CD4-positive, alpha-beta T cell treated with Interleukin-1 beta for 1 hour (primary cell): ENCODE data around the gene DPYSL4.
"Not testable (repeated sequence)": the region's sequence is repeated elsewhere in the genome, so short reads cannot be mapped to it uniquely, and the experiment has no call there.

Source experiments
- DNase-seq, 2 donors: peaks; one replicate each; pipeline ENCODE4 v3.0.0-alpha.2; 2020 to 2022

The DPYSL4 gene

DNA sequence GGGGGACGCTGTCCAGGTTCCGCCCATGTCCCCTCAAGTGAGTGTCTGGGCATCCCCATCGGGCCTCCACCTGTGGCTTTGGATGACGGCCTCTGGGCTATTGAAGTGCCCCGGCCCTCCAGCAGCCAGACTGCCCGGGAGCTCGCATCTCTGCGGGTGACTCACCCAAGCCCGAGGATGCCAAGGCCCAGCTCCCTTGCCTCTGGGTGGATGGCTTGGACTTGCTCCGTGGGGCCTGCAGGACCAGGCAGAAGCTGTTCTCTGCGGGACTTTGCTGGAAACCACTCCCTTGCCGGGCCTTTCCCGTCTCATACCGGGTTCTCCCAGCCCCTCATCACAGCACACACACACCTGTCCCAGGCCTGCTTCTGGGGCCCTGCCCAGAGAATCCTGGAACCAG, 22.4 kb downstream of the DPYSL4 start:
- no peak for DNase-seq

DNA sequence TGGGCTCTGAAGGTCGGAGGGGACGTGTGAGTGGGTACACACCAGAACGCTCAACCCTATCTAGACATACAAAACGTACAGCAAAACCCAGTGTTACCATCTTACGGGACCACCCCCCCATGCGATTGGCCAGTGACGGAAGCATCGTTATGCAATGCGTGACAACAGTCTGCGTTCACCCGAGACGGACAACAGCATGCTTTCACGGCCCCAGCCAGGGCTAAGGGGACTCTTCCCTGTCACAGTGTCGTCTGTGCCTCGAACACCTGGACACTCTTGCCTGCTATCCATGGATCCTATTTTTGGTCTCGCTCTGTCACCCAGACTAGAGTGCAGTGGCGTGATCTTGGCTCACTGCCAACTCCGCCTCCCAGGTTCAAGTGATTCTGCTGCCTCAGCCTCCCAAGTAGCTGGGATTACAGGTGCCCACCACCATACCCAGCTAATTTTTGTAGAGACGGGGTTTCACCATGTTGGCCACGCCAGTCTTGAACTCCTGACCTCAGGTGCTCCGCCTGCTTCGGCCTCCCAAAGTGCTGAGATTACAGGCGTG, 23.3 kb downstream of the DPYSL4 start:
- DNase-seq: no peak

DNA sequence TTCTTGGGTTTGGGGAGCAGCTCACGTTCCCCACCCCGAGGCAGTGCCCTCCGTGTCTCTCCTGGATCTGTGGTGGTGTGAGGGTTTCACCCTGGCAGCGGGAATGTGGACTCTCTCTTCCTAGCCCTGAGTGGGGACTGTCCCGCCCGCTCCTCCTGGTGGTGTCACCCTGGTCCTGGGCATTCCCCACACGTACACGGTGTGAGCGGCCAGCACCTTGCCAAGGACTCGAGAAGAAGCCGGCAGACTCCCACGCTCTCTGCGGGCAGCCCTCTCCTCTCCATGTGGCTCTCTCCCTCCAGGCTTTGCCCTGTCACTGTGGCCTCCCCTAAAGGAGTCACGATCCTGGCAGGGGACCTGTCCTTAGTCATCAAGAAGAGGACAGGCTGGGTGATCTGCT, 24.0 kb downstream of the DPYSL4 start:
- no peak for DNase-seq

DNA sequence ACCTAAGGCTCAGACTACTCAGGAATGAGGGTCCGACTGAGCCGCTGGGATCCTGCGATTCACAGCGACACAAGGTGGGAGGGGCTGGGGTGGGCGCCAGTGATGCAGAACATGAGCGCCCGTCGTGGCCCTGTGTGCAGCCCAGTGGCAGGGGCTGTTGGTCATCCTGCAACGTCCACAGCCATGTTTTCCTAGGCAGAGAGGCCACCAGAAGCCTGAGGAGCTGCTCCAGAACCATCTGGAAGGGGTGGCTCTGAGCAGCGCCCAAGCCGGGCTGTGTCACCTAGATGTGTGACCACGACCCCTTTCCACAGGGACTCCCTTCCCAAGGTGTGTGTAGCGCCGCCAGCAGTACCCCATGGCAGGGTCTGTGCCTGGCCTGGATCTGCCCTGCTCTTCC, 24.5 kb downstream of the DPYSL4 start:
- no peak for DNase-seq

DNA sequence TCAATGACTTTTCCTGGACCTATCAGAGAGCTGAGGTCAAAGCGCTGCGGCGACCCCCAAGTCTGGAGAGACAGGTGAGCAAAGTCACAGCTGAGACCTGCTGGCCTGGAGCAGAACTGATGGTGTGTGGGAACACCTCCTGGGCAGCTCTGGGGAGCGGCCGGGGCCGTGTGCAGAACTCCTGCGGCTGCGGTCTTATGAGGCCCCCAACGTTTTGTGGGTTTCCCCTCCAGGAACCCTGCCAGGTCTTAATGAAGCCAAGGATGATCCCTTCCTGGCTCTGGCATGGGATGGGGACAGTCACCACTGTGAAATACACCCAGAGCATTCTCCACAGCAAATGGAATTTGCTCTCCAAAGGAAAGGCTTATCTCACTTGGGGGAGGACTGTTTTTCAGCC, 26.1 kb downstream of the DPYSL4 start:
- DNase-seq: no peak

DNA sequence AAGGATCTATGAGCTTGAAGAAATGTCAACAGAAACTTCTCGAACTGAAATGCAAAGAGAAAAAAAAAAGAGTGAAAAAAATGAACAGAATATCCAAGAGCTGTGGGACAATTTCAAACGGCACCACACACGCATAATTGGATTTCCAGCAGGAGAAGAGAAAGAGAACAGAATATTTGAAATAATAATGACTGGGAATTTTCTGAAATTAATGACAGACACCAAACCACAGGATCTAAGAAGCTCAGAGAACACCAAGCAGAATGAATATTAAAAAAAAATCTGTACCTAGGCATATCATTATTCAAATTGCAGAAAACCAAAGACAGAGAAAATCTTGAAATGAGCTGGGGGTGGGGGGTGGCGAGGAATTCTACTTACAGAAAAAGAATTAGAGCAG, 27.2 kb downstream of the DPYSL4 start:
- DNase-seq: no peak

DNA sequence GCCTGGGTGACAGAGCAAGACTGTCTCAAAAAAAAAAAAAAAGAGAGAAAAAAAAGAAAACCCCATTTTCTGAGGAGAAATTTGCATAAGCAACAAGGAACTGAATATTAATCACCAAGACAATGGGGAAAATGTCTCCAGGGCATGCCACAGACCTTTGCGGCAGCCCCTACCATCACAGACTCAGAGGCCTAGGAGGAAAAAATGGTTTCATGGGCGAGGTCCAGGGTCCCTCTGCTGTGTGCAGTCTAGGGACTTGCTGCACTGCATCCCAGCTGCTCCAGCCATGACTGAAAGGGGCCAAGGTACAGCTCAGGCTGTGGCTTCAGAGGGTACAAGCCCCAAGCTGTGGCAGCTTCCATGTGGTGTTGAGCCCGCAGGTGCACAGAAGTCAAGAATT, 29.7 kb downstream of the DPYSL4 start:
- DNase-seq: not testable (repeated sequence)

DNA sequence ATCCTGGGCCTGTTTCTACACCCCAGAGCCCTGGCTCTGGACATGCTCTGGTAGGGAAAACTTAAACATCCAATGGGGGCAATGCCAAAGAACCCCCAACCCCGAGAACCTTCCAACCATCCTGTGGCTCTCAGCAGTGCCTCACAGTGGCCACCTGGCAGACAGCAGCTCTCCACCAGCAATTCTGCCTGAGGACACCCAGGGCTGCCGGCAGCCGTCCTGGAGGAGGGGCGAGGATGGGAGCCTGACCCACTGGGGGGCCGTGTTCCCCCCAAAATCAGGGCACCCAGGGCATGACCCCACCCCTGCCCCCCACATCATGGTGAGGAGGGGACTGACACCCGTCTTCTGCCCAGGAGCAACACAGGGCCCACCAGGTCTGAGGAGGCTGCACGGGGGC, 32.7 kb downstream of the DPYSL4 start:
- no peak for DNase-seq

DNA sequence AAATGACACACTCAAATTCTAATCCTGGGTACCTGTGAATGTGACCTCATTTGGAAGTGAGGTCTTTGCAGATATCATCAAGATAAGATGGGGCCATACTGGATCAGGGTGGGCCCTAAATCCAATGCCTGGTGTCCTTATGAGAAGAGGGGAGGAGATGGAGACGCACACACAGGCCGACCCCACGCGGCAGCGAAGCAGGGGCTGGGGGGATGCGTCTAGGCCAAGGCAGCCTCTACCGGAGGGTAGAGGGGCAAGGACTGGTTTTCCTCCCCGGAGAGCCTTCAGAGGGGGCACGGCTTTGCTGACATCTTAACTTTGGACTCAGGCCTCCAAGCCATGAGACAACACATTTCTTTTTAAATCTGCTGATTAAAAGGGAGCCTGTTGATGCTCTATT, 33.3 kb downstream of the DPYSL4 start:
- no peak for DNase-seq

DNA sequence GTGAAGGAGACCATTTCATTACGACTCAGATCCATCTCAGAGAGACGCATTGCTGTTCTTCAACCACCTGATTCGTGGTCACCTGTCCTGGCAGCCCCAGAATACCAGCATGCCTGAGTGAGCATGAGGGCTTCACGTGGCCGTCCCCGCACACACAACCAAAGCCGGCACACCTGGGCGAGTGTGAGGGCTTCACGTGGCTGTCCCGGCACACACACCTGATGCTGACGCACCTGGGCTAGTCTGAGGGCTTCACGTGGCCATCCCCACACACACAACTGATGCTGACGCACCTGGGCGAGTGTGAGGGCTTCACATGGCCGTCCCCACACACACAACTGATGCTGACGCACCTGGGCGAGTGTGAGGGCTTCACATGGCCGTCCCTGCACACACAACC, 34.2 kb downstream of the DPYSL4 start:
- DNase-seq: not testable (repeated sequence)

DNA sequence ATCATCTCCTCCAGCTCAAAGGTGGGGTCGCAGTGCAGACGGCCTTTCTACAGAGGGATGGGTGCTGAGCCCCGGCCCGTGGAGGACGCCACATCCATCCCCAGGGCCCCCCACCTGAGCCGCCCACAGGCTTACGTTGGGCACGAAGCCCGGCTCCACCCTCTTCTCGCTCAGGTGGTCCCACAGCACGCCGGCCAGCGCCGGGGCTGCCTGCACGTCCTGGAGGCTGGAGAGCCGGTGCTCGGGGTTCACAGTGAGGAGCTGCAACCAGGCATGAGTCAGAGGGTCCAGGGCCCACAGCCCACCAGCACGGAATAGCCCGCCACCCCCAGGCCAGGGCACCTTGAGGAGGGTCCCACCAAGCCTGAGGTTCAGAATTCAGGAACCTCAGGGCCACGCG, 36.0 kb downstream of the DPYSL4 start:
- no peak for DNase-seq

DNA sequence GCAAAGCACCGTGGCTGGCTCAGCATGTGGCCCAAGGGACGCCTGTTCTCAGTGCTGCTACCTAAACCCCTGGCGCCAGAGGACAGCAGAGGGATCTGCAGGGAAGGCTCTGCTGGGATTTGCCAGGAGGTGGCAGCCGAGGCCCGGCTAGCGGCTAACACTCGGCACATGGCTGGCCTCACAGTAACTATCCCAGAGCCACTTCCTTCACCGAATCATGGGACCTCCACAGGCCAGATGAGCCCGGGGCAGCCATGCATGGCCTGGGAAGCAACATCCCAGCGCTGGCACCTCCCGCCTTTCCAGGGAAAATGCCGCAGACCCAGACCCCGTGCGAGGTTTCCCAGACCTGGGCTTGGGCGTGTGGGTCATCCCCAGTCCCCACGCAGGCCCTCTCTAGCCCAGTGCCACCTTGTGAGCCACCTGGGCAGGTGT, 36.4 kb downstream of the DPYSL4 start:
- peak; percentile 71 to 76 for DNase-seq

DNA sequence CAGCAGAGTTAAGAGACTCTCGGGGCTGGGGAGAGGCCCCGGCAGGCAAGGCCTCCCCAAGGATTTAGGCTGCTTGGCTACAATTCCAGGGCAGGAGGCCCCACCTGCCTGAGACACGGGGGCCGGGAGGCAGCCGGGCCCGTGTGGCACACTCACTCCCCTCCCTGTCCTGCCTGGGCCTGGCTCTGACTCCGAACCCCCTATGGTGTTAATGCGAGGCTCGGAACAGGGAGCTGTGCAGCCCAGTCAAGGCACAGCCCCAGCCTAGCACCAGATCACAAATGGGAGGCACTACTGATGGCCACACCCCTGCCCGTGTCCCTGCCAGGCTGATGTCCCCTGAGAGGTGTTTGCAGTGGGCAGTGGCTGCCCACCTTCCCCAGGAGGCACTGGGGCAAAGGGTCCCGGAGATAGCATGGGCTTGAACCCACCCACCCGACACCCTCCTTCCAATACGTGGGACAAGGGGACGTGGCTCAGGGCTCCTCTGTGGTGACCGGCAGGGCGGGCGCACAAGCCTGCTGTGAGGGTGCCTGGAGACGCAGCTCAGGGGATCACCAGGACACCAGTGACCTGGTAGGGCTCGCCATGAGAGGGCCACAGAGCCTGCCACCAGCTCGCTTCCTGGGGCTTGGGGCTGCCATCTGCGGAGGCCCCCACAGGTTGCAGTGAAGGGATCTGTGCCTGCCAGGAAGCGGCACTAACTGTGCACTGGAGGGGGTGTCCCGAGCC, 37.0 kb downstream of the DPYSL4 start:
- no peak for DNase-seq

DNA sequence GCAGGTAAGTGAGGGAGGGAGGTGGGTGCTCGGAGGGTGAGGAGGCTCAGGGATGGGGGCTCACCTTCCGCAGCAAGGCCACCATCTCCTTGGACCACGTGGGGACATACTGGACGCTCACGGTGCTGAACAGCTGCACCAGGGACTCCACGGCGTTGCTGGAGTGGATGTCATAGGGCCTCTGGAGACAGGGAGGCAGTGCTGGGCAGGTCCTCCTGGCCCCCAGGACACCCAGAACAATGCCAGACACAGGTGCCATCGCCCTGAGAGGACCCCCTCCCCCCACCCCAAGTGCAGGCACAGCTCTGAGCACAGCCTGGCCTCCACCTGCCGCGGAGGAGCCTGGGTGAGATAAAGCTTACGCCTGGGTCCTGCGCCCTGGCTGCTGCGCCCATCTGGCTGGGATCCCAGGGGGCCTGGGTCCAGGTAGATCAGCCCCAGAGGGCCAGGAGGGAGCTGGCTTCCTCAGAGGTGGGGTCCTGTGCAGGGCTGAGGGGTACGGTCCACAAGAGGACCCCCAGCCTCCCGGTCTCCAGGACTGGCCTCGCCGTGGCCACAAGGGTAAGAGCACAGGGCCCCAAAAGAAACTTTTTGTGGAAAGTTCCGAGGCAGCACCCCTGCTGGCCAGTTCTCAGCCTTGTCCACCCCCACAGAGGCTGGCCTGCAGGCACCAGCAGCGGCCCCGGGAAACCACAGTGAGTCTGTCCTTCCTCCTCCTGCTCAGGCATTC, 37.8 kb downstream of the DPYSL4 start:
- no peak for DNase-seq

DNA sequence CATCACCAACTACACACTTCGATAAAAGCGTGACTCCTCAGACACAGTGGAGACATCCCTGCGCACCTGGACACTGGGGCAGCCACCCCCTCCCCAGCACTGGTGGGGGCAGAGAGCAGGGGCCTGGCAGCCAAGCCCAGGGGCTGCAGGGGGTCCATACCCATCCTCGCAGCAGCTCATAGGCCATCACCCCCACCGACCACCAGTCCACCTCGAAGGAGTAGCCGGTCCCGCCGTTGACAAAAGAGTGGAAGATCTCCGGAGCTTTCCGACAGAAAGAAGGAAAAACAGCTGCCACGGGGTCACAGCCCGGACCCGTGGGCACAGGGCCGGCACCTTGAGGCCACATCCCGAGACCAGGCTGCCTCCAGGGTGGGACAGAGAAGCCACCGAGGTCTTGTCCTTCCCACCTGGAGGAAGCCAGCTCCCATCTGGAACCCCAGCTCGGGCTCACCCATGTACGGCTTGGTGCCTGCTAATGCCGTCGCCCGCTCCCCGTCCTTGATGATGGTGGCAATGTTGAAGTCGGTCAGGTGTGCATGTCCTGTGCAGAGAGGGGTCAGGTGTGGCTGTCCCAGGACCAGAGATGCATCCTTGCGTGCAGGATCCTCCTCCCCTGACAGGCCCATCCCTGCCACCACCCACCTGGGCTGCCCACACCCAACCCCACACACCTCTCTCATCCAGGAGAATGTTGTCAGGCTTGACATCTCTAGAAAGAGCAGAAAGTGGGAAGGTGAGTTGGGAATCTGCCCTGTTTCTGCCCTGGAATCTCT, 38.5 kb downstream of the DPYSL4 start:
- DNase-seq: no peak

DNA sequence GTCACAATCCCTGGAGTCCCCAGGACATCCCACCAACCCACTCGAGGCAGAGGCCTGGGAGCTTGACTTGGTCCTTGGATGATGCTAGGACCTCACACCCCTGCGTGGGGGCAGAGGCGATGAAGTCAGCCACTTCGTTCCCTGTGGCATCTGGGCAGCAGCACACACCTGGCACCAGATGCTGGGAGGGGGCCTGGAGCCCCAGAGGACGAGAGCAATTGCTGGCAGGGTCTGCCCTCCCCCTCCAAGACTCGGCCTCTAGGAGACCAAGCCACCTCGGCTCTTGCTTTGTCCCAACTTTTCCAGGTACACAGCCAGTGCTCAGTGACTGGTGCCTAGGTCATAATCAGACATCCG, 39.1 kb downstream of the DPYSL4 start:
- DNase-seq: no peak

DNA sequence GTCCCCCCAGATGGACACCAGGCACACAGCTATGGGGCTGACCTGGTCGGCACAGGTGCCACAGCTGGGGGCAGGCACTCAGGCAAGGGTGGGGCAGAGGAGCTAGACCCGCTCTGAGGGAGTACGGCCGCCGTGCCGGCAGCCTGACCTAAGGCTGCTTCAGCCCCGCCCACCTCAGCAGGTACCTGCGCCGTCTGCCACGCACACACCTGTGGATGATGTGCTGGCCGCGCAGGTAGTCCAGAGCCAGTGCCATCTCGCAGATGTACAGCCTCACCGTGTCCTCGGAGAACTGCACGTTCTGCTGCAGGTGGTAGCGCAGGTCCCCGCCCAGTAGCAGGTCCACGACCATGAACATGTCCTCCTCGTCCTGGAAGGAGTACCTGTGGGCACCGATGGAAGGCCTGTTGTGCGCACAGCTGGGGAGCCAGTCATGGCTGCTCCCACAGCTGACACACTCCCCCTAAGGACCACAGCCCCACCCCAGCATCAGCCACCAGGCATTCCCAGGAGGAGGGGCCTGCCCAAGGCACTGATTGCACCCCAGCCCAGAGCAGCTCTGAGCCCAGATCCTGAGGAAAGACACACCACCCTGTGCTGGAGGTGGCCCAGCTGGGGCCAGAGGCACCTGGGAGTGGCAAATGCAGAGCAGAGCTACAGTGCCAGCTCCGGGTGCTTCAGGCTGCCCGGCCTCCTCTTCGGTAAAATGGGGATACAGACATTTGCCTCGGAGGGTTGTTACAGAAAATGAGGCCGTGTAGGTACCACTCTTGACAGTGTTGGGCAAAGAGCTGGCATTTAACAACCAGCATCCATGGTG, 40.0 kb downstream of the DPYSL4 start:
- DNase-seq: no peak

DNA sequence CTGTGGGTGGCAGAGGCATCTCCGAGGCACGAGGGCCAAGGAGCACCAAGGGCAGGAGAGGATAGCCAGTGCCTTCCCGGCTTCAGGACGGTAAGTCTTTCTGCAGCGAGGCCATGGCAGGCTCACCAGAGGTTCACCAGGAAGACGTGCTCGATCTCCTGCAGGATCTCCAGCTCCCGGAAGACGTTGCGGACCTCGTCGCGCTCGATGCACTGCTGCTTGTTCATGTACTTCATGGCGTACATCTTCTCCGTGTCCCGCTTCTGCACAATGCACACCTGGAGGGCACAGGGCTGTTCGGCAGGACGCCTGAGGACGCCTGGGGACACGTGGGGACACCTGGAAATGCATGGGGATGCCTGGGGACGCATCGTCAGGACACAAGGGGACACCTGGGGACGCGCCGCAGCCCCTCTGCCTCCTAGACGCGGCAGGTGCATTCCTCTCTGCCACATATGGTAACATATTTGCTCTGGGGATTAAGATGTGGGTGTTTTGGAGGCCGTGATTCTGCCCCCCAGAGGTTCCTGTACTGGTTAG, 41.2 kb downstream of the DPYSL4 start:
- no peak for DNase-seq

DNA sequence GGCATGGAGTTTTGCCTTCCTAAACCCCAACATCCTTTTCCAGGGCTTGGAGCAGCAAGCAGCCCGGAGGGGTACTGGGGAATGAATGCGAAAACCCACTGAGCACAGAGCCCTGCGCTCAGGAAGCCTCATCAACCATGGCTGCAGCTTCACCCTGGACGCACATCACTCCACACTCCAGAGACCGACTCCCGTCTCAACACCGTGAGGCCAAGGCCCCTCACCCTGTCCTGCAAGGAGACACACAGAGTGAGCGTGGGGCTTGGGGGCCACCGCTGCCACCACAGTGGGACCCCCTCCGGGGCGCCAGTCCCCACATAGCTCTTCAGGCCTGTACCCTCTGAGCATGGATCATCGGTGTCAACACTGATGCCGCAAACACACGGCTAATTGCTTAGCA, 41.9 kb downstream of the DPYSL4 start:
- no peak for DNase-seq

DNA sequence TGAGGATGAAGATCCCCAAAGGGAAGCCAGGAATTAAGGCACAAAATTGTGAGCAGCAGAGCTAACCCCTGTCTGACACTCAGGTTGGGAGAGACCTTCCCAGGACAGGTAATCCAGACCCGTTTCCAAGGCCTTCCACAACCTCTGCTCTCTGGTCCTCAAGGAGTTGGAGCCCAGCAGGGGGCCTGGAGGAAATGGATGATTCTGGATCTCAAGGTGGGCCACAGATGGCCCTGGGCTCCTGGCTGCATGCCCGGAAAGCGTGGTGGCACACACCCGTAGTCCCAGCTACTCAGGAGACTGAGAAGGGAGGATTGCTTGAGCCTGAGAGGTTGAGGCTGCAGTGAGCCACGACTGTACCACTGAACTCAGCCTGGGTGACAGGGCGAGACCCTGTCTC, 42.3 kb downstream of the DPYSL4 start:
- DNase-seq: no peak

DNA sequence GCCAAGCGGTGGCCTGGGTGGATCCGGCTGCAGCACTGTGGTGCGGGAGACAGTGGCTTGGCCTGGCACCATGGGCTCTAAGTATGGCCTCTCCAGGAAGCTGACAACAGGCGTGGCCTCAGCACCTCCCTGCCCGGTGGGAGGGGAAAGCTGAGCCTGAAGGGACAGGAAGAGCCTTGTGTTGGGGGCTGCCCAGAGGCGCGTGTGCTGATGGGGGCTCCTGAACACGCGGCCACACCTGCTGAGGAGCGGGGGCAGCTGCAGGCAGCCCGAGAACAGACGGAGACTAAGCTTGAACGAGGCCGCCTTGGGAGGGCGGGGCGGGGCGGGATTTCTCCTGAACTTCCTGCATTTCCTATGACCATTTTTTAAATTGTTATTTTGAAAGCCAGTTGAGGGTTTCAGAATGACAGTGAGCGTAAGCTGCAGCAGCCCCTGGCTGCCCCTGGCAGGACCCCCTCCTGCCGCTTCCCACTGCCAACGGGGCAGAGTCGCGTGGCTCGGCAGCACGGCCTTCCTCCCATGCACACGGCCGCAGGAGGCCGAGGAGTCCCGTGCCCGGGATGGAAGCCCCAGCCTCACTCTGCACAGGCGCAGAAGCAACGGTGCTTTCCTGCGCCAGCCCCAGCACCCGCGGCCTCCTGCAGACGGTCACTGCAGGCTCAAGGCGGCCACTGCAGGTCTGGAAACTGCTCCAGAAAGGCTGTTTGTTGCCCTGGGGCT, 43.2 kb downstream of the DPYSL4 start:
- peak; percentile 30 to 35 for DNase-seq
